CMK (cell line): ENCODE data around the gene PRKX.
"Not testable (repeated sequence)": the region's sequence is repeated elsewhere in the genome, so short reads cannot be mapped to it uniquely, and the experiment has no call there.

Experiments
- DNase-seq: peaks from one replicate; pipeline ENCODE4 v3.0.0-alpha.2; 2010; ENCODE audit warnings: low read depth

Gene PRKX

GRCh38 chrX:3577551-3577950 is 135.9 kb downstream of the PRKX start:
- no peak for DNase-seq

DNA sequence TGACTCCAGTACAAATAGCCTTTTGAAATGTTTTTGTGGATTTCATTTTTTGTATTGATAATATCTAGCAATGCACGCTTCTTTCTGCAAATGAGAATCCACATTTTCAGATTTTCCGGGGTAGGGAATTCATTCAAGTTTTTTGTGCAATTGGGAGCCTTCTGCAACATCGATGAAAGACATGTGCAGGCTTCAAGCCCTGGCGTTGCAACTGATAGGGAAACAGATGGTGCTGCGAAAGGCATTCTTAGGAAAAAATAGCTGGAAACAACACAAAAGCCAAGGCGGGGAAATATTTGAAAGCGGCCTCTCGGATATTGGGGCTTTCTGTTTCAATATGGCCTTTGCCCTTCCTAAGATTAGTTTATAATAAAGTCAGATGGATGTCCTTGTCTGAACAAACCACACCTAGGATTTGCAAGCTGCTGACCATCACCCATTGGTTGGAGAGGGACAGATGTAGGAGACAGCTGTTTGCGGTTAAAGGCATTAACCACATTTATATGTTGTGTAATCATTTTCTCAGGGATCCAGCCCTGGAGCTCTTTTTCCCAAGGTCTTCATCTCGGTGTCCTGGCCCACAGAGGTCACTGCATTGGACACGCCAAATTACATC is 136.5 kb downstream of the PRKX start:
- DNase-seq, result no peak

- no peak for DNase-seq
Measured at GRCh38 chrX:3567686-3568085, 145.8 kb downstream of the PRKX start.

DNA sequence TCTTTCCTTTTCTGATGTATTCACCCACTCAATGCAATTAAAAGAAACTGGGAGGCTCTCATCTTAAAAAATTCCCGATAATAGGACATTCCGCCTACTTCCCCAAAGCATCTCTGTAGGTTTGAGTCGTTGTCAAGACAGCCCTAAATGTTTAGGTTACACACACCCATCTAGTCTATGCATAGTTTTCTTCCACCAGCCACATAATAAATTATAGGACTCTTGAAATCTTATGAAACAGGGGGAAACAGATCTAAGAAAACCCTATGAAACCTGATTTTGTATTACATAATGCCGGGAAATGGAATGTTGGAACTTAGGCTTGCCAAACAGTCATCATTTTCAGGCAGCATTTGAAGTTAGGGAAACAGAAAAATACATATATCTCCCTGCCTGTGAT is 150.0 kb downstream of the PRKX start:
- DNase-seq, result no peak

DNA sequence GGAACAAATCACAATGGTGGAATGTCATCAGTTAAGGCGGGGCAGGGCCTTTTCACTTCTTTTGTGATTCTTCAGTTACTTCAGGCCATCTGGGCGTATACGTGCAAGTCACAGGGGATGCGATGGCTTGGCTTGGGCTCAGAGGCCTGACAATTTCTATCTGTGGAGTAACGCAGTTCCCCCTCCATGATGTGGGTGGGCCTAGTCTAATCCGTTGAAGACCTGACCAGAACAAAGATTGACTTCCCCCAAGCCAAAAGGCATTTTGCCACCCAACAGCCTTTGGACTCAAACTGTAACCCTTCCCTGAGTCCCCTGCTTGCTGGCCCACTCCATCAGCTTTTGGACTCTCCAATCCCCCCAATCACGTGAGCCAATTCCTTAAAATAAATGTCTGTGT is 153.4 kb downstream of the PRKX start:
- not testable (repeated sequence) for DNase-seq
